Measurements from ENCODE around the gene ABCC1.
"Not testable (repeated sequence)": the region's sequence is repeated elsewhere in the genome, so short reads cannot be mapped to it uniquely, and the experiment has no call there.

The ABCC1 gene

DNA sequence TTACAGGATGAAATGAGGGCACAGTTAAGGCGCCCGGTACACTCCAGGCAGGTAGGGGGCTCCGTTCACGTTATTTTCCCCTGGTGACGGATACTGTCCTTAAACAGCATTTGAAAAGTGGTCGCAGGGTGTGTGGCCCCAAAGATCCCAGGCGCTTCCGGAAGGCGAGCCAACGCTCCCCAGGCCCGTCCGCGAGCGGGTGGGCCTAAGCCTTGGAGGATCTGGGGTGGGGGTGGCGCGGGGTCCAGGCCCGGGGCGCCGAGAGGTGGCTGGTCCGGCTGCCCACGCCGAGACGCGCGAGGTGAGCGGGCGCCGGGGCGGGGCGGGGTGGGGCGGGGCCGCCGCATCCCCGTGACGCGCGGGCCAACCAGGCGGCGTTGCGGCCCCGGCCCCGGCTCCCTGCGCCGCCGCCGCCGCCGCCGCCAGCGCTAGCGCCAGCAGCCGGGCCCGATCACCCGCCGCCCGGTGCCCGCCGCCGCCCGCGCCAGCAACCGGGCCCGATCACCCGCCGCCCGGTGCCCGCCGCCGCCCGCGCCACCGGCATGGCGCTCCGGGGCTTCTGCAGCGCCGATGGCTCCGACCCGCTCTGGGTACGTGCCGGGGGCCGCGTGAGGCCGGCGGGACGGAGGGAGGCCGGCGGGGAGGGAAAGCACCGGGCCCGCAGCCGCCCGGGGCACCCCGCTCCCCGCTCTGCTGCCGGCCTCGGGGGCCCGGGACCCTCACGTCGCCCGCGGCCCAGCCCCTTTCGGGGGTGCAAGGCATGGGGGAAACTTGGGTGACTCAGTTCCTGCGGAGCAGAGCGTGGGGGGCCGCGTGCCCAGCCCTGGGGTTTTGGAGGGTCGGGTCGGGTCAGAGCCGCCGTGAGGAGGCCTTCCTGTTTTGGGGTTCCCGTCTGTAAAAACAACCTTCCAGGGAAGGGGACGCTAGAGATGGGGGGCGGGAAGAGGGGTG lies at the start of gene ABCC1:
Gene ABCC1 (plus strand): TSS at position 407 of the 951 bp plus-strand sequence. CDS start 136 bp downstream, at position 543.
- peak; percentile 76 to 78 for ATAC-seq

DNA sequence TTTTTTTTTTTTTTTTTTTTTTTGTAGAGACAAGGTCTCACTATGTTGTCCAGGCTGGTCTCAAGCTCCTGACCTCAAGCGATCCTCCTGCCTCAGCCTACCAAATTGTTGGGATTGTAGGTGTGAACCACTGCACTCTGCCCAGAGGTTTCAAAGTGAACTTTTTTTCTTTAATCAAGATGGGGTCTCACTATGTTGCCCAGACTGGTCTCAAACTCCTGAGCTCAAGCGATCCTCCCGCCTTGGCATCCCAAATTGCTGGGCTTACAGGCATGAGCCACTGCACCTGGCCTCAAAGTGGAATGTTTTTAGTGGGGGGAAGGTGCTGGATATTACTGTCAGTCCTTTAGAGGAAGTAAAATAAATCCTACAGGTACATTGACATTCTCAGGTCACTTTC lies 49.1 kb upstream of the ABCC1 start:
- ATAC-seq, result no peak

DNA sequence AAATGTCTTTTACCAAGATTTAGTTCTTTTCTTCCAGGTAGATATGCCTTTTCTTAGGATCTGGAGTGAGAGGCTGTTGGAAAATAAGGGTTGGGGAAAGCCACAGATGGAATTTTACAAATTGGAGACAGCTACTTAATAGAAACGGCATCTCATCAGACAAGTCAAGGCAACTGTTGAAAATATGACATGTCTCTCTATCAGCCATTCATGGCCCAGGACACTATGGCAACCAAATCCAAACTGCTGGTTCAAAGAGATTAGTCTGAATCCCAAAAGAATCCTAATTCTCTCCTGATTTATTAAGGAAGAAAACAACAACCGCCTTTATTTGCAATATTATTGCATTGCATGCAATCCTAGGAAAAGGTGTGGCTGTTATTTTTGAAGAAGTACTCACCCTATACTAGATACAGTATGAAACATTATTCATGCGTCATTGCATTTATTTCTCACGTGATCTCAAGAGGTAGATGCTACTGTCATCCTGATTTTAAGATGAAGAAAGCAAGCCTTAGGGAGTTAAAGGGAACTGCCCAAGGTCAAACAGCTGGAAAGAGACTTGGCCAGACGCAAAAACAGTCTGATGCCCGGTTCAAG lies 48.4 kb upstream of the ABCC1 start:
- no peak for ATAC-seq

DNA sequence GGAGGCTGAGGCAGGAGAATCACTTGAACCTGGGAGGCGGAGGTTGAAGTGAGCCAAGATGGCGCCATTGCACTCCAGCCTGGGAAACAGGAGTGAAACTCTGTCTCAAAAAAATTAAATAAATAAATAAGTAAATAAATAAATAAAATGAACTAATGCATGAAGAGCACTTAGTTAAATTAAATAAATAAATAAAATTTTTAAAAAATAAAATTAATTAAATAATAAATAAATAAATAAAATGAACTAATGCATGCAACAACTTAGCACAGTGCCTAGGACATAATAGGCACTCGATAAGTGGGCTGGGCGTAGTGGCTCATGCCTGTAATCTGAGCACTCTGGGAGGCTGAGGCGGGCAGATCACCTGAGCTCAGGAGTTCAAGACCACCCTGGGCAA lies 45.5 kb upstream of the ABCC1 start:
- no peak for ATAC-seq

DNA sequence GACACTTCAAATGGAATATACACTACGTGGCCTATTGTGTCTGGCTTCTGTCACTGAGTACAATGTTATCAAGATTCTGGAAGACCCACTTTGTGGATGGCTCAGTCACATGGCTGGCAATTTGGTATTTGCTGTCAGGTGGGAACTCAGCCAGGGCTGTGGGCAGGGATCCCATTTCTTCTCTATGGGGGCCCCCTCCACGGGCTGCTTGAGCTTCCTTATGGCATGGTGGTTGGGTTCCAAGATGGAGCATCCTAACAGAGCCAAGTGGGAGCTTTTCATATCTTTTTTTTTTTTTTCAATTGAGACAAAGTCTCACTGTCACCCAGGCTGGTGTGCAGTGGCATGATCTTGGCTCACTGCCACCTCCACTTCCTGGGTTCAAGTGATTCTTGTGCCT lies 43.0 kb upstream of the ABCC1 start:
- ATAC-seq, result no peak

DNA sequence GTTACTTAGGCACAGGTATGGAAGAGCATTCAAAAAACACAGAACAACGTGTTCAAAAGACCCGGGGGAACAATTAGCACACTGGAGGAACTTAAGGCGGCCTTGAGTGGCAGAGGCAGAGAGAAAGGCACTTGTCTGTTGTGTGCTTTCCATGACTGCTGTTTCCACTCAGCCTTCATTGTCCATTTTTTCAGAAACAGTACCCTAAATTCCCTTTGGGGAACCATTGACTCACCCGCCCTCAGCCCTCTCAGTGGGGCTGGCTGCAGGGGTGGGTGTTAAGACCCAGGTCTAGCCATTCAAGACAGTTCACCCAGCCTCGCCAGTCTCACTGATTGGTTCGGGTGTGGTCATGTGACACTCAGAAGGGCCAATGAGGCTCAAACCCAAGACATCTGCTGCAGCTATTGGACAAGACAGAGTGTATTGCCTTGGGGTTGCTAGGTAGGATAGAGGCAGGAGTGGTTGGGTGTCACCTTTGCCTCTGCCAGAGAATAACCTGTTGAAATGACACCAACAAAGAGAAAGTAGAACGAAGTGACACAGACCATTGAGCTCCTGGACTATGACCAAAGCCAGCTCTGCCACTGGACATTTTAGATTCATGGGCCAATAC lies 41.4 kb upstream of the ABCC1 start:
- ATAC-seq, result peak; percentile 94 to 95

DNA sequence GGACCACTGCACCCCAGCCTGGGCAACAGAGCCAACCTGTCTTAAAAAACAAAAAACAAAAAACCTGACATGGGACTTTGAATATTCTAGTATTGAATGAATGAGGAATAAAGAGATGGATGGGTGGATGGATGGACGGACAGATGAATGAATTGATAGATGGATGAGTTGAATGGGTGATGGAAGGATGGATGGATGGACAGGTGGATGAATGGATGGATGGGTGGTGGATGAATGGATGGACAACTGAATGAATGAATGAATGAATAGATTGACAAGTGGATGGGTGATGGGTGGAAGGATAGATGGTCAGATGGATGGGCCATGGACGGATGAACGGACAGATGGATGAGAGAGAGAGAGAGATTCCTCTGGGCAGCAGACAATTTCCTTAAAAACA lies 38.2 kb upstream of the ABCC1 start:
- ATAC-seq, result no peak

DNA sequence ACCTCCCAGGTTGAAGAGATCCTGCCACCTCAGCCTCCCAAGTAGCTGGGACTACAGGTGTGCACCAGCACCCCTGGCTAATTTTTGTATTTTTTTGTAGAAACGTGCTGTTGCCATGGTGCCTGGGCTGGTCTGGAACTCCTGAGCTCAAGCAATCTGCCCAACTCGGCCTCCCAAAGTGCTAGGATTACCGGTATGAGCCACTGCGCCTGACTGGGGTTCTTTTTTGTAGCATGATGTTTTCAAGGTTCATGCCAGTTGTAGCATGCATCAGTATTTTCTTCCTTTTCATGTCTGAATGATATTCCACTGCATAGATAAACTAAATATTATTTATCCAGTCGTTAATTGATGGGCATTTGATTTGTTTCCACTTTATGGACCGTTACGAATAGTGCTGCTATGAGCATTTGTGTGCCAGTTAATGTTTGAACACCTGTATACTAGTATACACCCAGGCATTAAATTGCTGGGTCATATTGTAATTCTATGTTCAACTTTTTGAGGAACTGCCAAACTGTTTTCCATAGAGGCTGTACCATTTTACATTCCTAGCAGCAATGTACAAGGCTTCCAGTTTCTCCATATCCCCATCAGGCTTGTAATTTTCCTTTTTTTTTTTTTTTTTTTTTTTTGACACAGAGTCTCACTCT lies 36.2 kb upstream of the ABCC1 start:
- ATAC-seq, result no peak

DNA sequence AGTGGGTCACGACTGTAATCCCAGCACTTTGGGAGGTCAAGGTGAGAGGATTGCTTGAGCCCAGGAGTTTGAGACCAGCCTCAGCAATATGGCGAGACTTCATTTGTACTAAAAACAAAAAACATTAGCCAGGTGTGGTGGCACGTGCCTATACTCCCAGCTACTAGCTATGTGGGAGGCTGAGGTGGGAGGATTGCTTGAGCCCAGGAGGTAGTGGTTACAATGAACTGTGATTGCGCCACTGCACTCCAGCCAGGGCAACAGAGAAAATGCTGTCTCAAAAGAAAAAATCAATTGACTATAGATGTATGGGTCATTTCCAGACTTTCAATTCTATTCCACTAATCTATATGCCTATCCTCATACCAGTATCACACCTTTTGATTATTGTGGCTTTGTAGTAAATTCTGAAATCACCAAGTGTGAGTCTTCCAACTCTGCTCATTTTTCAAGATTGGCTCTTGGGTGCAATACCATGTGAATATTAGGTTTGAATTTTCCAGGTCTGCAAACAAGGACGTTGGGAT lies 33.8 kb upstream of the ABCC1 start:
- peak in 1 of 2 donors; percentile 27 for ATAC-seq

DNA sequence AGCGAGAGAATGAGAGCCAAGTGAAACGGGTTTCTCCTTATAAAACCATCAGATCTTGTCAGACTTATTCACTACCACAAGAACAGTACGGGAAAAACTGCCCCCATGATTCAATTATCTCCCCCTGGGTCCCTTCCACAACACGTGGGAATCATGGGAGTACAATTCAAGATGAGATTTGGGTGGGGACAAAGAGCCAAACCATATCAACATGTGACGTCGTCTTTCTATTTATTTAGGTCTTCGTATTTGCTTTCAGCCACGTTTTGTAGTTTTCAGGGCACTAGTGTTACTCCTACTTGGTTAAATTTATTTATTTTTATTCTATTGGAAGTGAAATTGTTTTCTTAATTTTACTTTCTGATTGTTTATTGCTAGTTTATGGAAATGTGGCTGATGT lies 33.1 kb upstream of the ABCC1 start:
- no peak for ATAC-seq

DNA sequence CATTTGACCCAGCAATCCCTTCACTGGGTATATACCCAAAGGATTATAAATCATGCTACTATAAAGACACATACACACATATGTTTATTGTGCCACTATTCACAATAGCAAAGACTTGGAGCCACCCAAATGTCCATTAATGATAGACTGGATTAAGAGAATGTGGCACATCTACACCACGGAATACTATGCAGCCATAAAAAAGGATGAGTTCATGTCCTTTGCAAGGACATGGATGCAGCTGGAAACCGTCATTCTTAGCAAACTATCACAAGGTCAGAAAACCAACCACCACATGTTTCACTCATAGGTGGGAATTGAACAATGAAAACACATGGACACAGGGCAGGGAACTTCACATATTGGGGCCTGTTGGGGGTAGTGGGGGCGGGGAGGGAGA lies 31.1 kb upstream of the ABCC1 start:
- not testable (repeated sequence) for ATAC-seq

DNA sequence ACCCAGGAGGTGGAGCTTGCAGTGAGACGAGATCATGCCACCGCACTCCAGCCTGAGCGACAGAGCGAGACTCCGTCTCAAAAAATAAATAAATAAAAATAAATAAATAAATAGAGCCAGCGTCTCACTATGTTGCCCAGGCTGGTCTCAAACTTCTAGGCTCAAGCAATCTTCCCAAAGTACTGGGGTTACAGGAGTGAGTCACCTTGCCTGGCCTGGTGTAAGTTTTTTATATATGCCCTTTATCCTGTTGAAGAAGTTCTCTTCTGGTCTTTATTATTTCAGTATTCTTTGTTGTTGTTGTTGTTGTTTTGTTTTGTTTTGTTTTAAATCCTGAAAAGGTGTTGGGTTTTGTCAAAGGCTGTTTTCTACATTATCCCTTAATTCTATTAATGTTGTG lies 30.1 kb upstream of the ABCC1 start:
- ATAC-seq, result no peak

DNA sequence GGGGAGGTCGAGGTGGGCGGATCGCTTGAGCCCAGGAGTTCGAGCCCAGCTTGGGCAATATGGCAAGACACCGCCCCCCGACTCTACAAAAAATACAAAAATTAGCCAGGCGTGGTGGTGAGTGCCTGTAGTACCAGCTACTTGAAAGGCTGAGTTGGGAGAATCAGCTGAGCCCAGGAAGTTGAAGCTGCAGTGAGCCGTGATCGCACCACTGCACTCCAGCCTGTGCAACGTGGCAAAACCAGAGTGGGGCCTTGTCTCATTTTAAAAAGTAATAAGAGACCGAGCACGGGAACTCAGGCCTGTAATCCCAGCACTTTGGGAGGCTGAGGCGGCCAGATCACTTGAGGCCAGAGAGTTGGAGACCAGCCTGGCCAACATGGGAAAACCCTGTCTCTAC lies 24.4 kb upstream of the ABCC1 start:
- no peak for ATAC-seq

DNA sequence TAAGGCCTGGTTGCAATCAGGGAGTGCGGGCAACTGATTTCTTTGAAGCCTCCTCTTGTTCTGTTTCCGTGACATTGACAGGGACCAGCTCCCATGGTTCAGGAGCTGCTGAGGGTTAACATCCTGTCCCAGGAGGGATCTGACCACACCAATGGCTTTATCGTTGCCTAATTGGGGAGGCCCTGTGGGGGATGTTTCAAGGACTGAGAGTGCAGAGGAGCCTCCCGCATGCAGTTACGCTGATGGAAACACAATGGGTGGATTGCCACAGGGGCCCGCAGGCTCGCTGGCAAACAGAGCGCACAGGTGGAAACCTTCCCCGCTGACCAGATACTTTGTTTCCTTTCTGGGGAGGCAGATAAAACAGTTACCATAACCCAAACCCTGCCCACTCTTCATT lies 23.8 kb upstream of the ABCC1 start:
- ATAC-seq, result no peak

DNA sequence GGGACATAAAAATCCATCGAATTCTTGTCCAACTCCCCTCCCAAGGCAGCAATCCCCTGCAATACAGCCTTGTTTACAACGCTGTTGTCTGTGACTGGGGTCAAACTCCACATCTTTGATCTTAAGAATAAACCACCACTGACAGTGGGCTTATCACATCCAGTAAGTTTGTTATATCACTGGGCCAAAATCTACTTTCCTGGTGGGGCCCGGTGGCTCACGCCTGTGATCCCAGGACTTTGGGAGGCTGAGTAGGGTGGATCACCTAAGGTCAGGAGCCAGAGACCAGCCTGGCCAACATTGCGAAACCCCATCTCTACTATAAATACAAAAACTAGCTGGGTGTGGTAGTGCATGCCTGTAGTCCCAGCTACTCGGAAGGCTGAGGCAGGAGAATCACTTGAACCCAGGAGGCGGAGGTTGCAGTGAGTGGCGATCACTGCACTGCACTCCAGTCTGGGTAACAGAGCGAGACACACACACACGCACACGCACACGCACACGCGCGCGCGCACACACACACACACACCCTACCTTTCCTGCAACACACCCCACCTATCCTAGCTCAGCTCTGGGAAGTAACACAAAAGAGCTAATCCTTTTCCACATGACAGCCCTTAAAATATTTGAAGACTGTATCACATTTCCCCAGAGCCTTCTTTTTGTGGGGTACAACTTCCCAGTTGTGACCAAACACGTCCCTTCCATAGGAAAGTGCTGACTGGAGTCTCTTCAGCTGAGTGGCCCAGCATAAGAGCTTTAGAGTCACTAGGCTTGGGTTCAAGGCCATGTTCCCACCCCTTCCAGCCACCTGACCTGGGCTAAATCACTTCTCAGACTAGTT lies 20.9 kb upstream of the ABCC1 start:
- no peak for ATAC-seq

DNA sequence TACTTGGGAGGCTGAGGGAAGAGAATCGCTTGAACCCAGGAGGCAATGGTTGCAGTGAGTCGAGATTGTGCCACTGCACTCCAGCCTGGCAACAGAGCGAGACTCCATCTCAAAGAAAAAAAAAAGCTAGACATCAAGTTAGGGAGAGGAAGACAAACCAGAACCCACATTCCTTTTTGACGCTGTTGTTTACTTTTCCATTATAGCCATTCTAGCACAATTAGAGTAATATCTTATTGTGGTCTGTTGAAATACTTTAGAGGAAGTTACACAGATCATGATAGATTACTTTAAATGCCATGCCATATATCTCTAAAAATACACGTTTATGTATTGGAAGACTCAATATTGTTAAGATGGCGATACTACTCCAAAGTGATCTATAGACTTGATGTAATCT lies 16.5 kb upstream of the ABCC1 start:
- ATAC-seq, result no peak

DNA sequence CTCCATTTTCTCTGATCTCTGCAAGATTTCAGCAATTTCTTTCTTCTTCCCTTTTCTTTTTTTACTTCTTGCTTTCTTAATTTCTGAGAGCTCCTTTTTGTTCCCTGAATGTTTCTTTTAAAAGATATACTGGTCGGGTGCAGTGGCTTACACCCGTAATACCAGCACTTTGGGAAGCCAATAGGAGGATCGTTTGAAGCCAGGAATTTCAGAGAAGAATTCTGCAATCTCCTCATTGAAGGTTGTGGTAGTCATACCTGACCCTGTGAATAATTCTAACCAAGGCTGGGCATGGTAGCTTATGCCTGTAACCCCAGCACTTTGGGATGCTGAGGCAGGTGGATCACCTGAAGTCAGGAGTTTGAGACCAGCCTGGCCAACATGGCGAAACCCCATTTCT lies 15.6 kb upstream of the ABCC1 start:
- ATAC-seq, result no peak

DNA sequence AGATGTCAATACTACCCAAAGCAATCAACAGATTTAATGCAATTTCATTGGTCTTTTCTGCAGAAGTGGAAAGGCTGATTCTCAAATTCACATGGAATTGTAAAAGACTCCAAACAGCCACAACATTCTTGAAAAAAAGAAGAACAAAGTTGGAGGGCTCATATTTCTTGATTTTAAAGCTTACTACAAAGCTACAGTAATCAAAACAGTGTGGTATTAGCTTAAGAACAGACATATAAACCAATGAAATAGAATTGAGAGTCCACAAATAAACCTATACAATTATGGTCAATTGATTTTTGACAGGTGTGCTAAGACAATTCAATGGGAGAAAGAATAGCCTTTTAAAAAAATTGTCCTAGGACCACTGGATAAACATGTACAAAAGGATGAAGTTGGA lies 14.4 kb upstream of the ABCC1 start:
- no peak for ATAC-seq

DNA sequence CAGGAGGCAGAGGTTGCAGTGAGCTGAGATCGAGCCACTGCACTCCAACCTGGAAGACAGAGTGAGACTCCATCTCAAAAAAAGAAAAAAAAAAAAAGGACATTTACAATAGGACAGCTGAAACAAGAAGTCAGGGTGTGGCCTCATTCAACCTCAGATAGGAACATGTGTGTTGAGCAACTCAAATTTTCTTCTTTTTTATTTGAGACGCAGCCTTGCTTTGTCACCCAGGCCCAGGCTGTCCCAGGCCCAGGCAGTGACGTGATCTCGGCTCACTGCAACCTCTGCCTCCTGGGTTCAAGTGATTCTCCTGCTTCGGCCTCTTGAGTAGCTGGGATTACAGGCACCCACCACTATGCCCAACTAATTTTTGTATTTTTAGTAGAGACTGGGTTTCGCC lies 12.6 kb upstream of the ABCC1 start:
- not testable (repeated sequence) for ATAC-seq

DNA sequence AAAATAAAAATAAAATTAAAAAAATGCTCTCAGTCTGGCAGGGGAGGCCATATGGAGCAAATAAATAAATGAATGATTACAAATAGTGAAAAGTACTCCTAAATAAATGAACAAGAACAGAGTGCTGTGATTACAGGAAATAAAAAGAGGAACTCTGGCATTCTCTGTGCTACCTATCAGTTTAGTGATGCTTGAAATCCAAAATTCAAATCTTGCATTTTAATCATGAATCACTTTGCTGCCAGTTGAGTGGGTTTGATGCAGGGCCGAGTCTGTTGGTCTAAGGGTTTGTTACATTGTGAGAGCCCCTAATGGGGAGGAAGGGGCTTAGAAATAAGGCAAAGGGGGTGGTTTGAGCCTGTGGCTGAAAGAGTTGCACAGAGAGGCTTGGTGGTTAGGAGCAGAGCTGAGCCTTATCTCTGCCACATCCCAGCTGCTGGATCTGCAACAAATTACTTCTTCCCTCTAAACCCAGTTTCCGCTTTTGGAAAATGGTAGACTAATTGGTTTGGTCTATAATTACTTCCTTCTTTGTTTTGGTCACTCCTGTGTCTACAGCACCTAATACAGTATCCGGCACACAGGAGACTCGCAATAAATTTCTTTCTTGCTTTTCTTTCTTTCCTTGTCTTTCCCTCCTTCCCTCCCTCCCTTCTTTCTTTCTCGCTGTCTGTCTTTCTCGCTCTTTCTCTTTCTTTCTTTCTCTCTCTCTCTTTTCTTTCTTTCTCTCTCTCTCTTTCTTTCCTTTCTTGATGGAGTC lies 6.3 kb upstream of the ABCC1 start:
- no peak for ATAC-seq
